SK-N-SH (cell line): Measurements from ENCODE around the gene ANXA8.
"Not testable (repeated sequence)": the region's sequence is repeated elsewhere in the genome, so short reads cannot be mapped to it uniquely, and the experiment has no call there.

ENCODE experiments used
- ELF1 ChIP-seq: IDR thresholded peaks from 2 replicates; pipeline ENCODE4 v1.4.0; 2012
- FOXM1 ChIP-seq: IDR thresholded peaks from 2 replicates; pipeline ENCODE4 v1.4.0; 2012; ENCODE audit warnings: low read depth, mild to moderate bottlenecking
- MAX ChIP-seq: IDR thresholded peaks from 2 replicates; pipeline ENCODE4 v1.4.0; 2012; ENCODE audit warnings: low read depth
- POLR2AphosphoS5 ChIP-seq: IDR thresholded peaks from 2 replicates; pipeline ENCODE4 v1.6.1; 2012; ENCODE audit warnings: low read depth, low read length
- RFX5 ChIP-seq: IDR thresholded peaks from 2 replicates; pipeline ENCODE4 v1.6.1; 2012; ENCODE audit warnings: mild to moderate bottlenecking, improper control_type of control experiment, low read length
- TF ChIP-seq, protein P1 (sequence below): fragments of 200-600 bp; sonication (generic); IDR thresholded peaks from 2 replicates; pipeline ENCODE4 v1.6.1; 2017; ENCODE audit warnings: antibody characterized with exemption, mild to moderate bottlenecking, moderate library complexity

- TF ChIP-seq, protein P1, sequence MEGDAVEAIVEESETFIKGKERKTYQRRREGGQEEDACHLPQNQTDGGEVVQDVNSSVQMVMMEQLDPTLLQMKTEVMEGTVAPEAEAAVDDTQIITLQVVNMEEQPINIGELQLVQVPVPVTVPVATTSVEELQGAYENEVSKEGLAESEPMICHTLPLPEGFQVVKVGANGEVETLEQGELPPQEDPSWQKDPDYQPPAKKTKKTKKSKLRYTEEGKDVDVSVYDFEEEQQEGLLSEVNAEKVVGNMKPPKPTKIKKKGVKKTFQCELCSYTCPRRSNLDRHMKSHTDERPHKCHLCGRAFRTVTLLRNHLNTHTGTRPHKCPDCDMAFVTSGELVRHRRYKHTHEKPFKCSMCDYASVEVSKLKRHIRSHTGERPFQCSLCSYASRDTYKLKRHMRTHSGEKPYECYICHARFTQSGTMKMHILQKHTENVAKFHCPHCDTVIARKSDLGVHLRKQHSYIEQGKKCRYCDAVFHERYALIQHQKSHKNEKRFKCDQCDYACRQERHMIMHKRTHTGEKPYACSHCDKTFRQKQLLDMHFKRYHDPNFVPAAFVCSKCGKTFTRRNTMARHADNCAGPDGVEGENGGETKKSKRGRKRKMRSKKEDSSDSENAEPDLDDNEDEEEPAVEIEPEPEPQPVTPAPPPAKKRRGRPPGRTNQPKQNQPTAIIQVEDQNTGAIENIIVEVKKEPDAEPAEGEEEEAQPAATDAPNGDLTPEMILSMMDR, result not testable (repeated sequence)
- not testable (repeated sequence) for TF ChIP-seq ELF1, FOXM1, POLR2AphosphoS5, RFX5, MAX
Measured at GRCh38 chr10:47480133-47480532, 3.8 kb downstream of the ANXA8 start.
